Measurements from ENCODE around the gene RHOXF1.

GRCh38 chrX:120140293-120140981 lies 24.7 kb upstream of the RHOXF1 start:
- no peak for TF ChIP-seq CTCF (IDR thresholded peaks at IDR 0.05; ENCODE audit: insufficient read depth, low read depth, low read length)
- TF ChIP-seq EZH2 (IDR thresholded peaks at IDR 0.05; ENCODE audit: insufficient read depth, low read length): no peak
